Measurements from ENCODE around the gene USO1.

USO1 gene

DNA sequence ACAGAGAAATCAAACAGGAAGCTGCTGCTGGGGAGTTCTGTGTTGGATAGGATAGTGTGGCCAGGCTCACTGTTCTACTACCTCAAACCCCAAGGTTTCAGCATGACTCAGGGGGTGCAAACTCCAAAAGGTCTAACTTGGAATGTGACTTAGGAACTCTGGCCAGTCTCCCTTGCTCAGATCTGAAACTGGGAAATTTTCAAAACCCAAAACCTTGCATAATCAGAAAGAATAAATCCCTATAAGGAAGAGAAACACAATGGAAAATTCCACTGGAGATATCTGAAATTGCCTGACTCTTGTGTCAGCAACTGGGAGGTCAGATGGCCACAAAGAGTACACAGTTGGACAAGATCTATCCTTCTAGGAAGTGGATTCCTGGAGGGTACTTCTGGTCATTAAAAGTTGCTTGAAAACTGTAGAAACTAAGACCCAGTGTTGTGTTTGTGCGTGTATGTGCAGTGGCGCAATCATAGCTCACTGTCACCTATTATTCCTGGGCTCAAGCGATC, 119.8 kb downstream of the USO1 start:
- no peak for DNase-seq (ENCODE audit: low spot score)

DNA sequence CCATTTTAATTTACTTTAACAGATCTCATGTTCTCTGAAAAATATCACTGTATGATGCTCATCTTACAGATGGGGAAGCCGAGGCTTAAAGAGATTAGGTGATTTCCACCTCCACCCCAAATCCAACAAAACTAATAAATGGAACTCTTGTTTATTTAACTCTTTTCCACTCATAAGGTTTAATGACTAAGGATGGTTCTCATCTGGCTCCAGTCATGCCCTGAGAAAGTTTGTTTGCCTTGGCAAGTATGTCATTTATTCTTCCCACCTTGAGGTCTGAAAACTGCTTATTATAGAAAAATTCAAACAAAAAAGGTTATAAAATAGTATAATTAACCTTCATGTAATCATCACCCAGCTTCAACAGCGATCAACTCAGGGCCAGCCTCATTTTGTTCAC, 121.6 kb downstream of the USO1 start:
- DNase-seq (ENCODE audit: low spot score): no peak

DNA sequence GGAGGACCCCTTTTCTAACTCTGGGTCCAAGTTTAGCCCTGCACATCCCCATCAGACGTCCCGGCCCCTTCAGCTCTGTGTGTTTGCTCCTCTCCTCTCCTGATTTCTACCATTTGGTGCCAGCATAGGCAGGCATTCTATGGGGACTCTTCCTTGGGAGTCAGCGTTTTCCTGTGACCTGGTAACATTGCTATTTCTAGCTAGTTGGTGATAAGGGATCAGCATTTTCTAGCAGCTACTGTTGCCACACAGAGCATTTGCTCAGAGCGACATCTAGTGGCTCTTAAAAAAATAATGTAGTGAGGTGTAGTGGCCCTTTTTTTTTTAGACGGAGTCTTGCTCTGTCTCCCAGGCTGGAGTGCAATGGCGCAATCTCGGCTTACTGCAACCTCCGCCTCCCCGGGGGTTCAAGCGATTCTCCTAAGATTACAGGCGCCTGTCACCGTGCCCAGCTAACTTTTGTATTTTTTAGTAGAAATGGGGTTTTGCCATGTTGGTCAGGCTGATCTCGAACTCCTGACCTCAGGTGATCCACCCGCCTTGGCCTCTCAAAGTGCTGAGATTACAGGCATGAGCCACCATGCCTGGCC, 123.9 kb downstream of the USO1 start:
- DNase-seq (ENCODE audit: low spot score): peak; percentile 82

DNA sequence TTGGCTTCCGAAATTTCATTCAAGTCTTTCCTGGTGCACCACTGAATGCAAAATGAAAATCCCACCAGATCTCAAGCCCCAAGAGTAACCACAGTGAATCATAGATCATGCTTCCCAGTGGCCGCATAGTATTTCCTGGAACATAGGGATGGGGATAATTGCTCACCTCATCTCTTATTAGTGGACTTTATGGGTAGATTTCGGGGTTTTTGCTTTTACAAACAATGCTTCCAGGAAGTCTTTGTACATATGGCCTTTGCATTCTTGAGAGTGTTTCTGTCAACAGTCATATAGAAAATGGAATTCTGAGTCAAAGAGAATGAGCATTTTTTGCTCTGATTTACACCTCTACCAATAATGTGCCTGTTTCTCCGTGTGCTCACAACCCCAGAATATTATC, 124.5 kb downstream of the USO1 start:
- no peak for DNase-seq (ENCODE audit: low spot score)

DNA sequence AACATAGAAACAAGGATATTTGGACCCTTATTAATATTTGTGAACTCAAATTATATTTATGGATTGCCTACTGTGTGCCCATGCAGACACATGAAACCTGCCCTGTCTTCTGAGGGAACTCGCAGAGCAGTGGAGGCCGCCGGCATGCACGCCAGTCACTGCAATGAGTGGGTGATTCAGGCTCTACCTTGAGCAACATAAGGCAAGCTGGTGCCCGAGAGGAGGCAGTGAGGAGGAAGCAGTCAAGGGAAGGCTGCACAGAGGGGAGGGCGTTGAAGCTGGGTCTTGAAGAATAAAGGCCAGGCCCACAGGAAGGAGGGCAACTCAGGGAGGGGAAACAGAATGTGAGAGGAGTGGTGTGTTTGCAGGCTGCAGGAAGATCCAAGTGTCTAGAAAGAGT, 125.1 kb downstream of the USO1 start:
- DNase-seq (ENCODE audit: low spot score): no peak

DNA sequence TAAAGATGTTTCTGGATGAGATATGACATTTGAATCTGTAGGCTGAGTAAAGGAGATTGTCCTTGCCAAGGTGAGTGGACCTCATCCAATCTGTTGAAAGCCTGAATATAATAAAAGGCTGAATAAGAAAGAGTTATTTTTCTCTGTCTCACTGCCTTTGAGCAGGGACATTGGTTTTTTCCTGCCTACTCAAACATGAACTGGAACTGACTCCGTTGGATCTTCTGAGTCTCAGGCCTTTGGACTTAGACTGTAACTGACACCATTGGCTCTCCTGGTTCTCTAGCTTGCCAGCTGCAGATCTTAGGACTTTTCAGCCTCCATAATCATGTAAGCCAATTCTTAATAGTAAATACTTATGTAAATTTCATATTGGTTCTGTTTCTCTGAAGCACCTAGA, 134.3 kb downstream of the USO1 start:
- DNase-seq (ENCODE audit: low spot score): no peak

DNA sequence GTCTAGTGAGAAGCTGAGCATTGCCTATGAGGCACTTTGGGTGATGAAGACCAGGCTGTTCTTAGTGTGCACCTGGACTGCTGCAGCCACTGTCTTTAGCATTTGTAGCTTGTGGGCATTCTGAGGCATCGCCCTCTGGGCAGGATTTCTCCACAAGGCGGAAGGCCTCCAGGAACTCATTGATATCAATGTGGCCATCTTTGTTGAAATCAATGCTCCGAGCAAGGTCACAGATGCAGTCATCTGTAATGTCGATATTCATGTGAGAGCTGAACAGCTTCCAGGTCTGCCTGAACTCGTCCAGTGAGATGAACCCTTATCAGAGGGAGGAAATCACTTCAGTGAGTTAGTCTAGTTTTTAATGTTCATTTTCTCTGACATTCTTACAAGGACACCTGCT, 136.2 kb downstream of the USO1 start:
- DNase-seq (ENCODE audit: low spot score): no peak
